GM18519 (cell line): ENCODE results near the gene CTTN.

Experiments
- ATAC-seq: cut with Tn5 transposase; IDR thresholded peaks from one replicate; pipeline ENCODE4 v1.9.1; 2021; ENCODE audit warnings: mild to moderate bottlenecking, moderate library complexity; ENCODE audit not compliant: unreplicated experiment, low FRiP score

The CTTN gene

GRCh38 chr11:70397983-70398833, at the start of gene CTTN:
CTTN (plus strand) TSS chr11:70398529; CDS start chr11:70407298, 8,769 bp downstream.
- no peak for ATAC-seq

- ATAC-seq = no peak
These were observed 49.7 kb upstream of the CTTN start for GRCh38 chr11:70348608-70349007.

GRCh38 chr11:70351646-70352045, 46.7 kb upstream of the CTTN start:
- no peak for ATAC-seq

GRCh38 chr11:70352100-70352499, 46.2 kb upstream of the CTTN start:
- ATAC-seq = no peak

GRCh38 chr11:70352601-70353000, 45.7 kb upstream of the CTTN start:
- ATAC-seq = no peak

- ATAC-seq = no peak
These were observed 45.0 kb upstream of the CTTN start for GRCh38 chr11:70353329-70353728.

- ATAC-seq = no peak
These were observed 44.3 kb upstream of the CTTN start for GRCh38 chr11:70353900-70354568.

GRCh38 chr11:70354629-70355028, 43.7 kb upstream of the CTTN start:
- ATAC-seq = no peak

GRCh38 chr11:70358753-70359152, 39.6 kb upstream of the CTTN start:
- no peak for ATAC-seq

- ATAC-seq = no peak
These were observed 38.7 kb upstream of the CTTN start for GRCh38 chr11:70359451-70360205.

- no peak for ATAC-seq
These were observed 38.1 kb upstream of the CTTN start for GRCh38 chr11:70360211-70360610.

GRCh38 chr11:70364178-70364577, 34.2 kb upstream of the CTTN start:
- no peak for ATAC-seq

- no peak for ATAC-seq
These were observed 33.4 kb upstream of the CTTN start for GRCh38 chr11:70364745-70365543.

GRCh38 chr11:70365544-70365927, 32.8 kb upstream of the CTTN start:
- ATAC-seq = no peak

GRCh38 chr11:70367071-70367470, 31.3 kb upstream of the CTTN start:
- ATAC-seq = no peak

GRCh38 chr11:70368961-70369360, 29.4 kb upstream of the CTTN start:
- no peak for ATAC-seq

- ATAC-seq = no peak
These were observed 27.1 kb upstream of the CTTN start for GRCh38 chr11:70371241-70371640.

GRCh38 chr11:70372076-70372475, 26.3 kb upstream of the CTTN start:
- no peak for ATAC-seq

GRCh38 chr11:70376621-70377020, 21.7 kb upstream of the CTTN start:
- ATAC-seq = no peak

- ATAC-seq = no peak
These were observed 20.7 kb upstream of the CTTN start for GRCh38 chr11:70377645-70378044.
